SK-N-MC (cell line): ENCODE results near the gene PEAK1.

Source experiments
- DNase-seq: peaks from one replicate; pipeline ENCODE4 v3.0.0-alpha.2; 2011; ENCODE audit warnings: low read depth, low spot score
- H3K27ac ChIP-seq: fragments of 200-600 bp; sonication (generic); 2 replicates; pipeline ENCODE4 v1.5.1; 2016; ENCODE audit warnings: mixed run types
- H3K36me3 ChIP-seq: fragments of 200-600 bp; sonication (generic); 2 replicates; pipeline ENCODE4 v1.6.1; 2017; ENCODE audit warnings: antibody characterized with exemption, low read length, mixed read lengths; ENCODE audit not compliant: insufficient read depth
- H3K4me3 ChIP-seq: fragments of 200-600 bp; sonication (generic); 2 replicates; pipeline ENCODE4 v1.5.1; 2016
- H3K9ac ChIP-seq: fragments of 200-600 bp; sonication (generic); 2 replicates; pipeline ENCODE4 v1.8.0; 2017; ENCODE audit warnings: mixed run types, mixed read lengths; ENCODE audit not compliant: insufficient read length
- H3K9me3 ChIP-seq: fragments of 200-600 bp; sonication (generic); 2 replicates; pipeline ENCODE4 v1.6.1; 2017; ENCODE audit warnings: low read depth, mild to moderate bottlenecking, antibody characterized with exemption, low read length, moderate library complexity, mixed read lengths
- EZH2 ChIP-seq: fragments of 200-600 bp; sonication (generic); IDR thresholded peaks from one replicate; pipeline ENCODE4 v1.6.1; 2017; ENCODE audit warnings: antibody characterized with exemption
- FOXP2 ChIP-seq: optimal IDR thresholded peaks from 2 replicates; pipeline ENCODE3; 2011; ENCODE audit warnings: mild to moderate bottlenecking, moderate library complexity; ENCODE audit not compliant: insufficient read depth; ENCODE audit errors: extremely low read length, control extremely low read depth
- POLR2AphosphoS5 ChIP-seq: IDR thresholded peaks from 2 replicates; pipeline ENCODE4 v1.6.1; 2012; ENCODE audit warnings: mild to moderate bottlenecking, low read depth, low read length, borderline replicate concordance

Gene PEAK1

DNA sequence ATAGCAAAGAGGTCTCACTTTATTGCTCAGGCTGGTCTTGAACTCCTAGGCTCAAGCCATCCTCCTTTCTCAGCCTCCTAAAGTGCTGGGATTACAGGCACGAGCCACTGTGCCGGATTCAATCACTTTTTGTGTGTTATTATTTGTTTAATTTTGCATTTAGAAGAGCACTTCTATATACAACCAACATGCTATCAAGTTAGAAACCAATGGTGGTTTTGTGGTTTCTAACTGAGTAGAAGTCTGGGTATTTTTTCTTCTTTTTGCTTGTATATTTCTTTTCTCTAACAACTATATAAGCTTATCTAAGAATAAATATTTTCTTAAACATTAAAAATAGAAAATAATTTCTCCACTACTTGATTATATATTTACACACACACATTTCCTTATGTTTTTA is 86.7 kb downstream of the PEAK1 start:
- TF ChIP-seq EZH2: no peak
- TF ChIP-seq POLR2AphosphoS5: no peak
- TF ChIP-seq FOXP2: no peak
- Histone ChIP-seq H3K9ac (no peak overlapping the region), H3K9me3 (no peaks in the 10 kb centered on the region), H3K27ac (no peak overlapping the region), H3K36me3 (no peaks in the 10 kb centered on the region), H3K4me3 (no peak overlapping the region)
- DNase-seq: no peak

DNA sequence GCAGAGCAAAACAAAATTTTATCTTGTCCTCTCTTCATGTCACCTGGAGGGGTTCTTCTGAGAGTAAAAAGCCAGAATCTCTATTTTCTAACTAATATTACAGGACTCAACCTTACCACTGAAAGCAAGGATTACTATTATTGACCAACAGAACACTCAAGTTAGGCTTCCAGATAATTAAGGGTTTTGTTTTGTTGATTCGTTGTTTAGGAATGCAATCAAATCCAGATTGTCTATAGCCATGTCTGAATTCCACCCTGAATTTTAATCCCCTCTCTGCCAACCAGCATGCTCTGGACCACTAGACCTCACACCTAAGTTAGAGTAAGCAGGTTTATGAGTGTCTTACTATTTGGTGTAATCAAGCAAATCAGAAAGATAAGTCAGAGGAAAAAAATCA is 90.7 kb downstream of the PEAK1 start:
- no peak for DNase-seq
- no peak for TF ChIP-seq EZH2
- TF ChIP-seq POLR2AphosphoS5: no peak

DNA sequence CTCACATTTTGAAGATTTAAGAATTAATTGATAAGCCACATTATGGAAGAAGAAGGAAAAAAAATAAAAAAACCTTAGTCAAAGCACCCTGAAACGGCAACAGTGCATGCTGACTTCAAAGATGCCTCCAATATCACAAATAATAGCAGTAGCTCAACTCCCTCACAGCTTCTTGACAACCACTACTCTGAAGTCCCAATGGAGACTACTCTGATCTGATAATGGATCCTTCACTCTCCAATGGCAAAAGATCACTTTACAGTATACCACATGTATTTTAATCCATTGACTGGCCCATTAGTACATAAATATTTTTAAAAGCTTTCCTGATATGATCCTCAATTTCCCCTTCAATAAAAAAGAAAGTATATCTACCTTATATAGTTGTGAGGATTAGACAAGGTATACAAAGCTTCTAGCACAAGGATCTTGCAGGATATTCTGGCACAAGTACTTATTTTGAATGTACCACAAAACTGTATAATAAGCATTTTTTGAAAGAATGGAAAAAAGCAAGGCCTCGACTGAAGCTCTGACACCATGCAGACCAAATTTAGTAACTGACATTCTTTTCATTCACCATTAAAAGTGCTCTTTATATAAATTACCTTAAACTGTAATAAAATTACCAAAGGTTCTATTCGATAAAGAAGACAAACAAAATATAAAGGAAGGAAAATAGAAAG is 91.9 kb downstream of the PEAK1 start:
- H3K36me3 ChIP-seq: no peaks in the 10 kb centered on the region
- no peak overlapping the region for H3K4me3 ChIP-seq
- no peak overlapping the region for H3K27ac ChIP-seq
- no peak overlapping the region for H3K9ac ChIP-seq
- DNase-seq: no peak
- no peak for TF ChIP-seq POLR2AphosphoS5
- TF ChIP-seq FOXP2: no peak
- H3K9me3 ChIP-seq: no peaks in the 10 kb centered on the region

More for the DNA sequence above, 90.7 kb downstream of the PEAK1 start:
- no peaks in the 10 kb centered on the region for H3K36me3 ChIP-seq
- H3K9ac ChIP-seq: no peak overlapping the region
- H3K27ac ChIP-seq: no peak overlapping the region
- no peak overlapping the region for H3K4me3 ChIP-seq
- H3K9me3 ChIP-seq: no peaks in the 10 kb centered on the region

DNA sequence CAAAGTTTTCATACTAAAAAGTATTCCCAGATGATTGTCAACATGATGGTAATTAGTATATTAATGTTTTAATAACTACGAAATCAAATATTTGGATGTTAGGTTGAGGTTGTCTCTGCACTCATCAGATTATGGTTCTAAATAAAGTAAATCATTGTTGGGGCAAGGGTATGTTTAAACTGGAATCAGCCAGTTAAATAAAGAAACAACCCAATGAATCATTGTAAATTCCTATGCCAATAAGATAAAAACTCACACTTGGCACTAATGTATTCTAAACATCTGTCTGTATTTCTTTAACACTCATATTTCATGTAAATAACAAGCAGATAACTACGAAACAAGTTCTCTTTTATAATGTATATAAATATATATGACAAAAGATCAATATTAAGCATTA is 92.7 kb downstream of the PEAK1 start:
- TF ChIP-seq POLR2AphosphoS5: no peak
- no peak for TF ChIP-seq EZH2
- no peak for TF ChIP-seq FOXP2
- no peak for DNase-seq
- no peak overlapping the region for H3K27ac ChIP-seq
- H3K9me3 ChIP-seq: no peaks in the 10 kb centered on the region
- H3K4me3 ChIP-seq: no peak overlapping the region
- H3K36me3 ChIP-seq: no peaks in the 10 kb centered on the region
- no peak overlapping the region for H3K9ac ChIP-seq

DNA sequence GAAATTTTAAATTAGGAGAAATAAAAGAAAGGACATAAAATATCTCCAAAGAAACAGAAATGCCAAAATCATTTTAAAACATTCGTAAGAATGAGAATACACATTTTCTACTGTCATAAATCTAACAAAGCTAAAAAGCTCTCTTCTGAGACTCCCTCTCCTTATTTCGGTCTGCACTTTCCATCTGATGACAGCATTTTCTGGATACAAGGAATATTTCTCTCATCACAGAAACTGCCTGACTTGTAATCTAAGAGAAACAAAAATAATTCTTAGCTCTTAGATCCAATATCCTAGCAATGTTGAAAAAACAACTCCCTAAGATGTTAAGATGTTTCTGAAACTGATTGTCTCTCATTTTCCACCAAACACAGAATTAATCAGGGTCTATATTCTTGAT is 93.5 kb downstream of the PEAK1 start:
- no peak for DNase-seq
- Histone ChIP-seq H3K9me3 (no peaks in the 10 kb centered on the region), H3K9ac (no peak overlapping the region), H3K4me3 (no peak overlapping the region), H3K36me3 (no peaks in the 10 kb centered on the region), H3K27ac (no peak overlapping the region)
- TF ChIP-seq FOXP2: no peak
- no peak for TF ChIP-seq POLR2AphosphoS5
- TF ChIP-seq EZH2: no peak

DNA sequence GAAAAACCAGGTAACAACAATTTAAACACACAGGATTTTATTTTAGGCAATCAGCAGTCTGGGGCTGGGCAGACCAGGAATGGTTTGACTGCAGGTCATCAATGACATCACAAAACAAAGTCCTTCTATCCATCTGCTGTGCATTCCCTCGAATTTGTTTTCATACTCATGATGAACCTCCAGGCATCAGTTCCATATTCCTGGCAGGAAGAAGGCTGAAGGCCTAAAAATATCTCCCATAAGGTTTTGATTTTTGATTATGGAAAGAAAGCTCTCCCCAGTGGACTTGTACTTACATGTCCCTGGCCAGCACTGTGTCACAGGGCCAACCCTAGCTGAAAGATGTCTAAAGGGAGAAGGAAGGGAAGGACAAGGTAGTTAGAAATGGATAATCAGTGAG is 107.4 kb downstream of the PEAK1 start:
- no peak overlapping the region for H3K27ac ChIP-seq
- H3K9ac ChIP-seq: no peak overlapping the region
- no peaks in the 10 kb centered on the region for H3K9me3 ChIP-seq
- no peak for DNase-seq
- no peaks in the 10 kb centered on the region for H3K36me3 ChIP-seq
- no peak overlapping the region for H3K4me3 ChIP-seq
- no peak for TF ChIP-seq EZH2

DNA sequence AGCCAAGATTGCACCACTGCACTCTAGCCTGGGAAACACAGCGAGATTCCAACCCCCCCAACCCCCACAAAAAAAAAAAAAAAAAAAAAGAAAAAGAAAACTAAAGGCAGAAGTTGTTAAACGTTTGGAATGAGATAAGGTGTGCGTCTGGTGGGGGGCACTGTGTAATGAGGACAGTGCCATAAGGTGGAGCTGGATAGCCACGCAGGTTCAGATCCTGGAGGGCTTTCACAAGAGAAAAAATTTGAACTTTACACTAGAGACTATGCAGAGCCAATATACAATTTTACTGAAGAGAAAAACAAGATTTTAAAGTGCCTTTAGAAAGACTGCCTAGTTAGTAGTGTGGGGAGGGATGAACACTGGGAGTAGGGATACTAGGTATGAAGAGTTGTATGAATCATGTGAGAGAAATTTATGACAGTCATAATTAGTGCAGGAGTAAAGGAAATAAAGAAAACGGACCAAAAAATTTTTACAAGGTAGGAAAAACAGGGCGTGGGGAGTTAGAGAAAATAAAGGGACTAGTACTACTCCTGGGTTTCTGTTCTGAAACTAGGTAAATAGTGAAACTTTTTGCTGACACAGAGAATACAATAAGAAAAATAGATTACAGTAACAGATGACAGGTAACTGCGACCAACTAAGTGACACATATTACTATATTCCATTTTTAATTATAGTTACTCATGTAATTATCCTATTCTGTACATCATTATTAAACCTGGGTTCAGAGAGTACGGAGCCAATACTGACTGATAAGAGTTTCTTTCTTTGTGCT is 108.1 kb downstream of the PEAK1 start:
- Histone ChIP-seq H3K4me3 (no peak overlapping the region), H3K9me3 (no peaks in the 10 kb centered on the region), H3K27ac (no peak overlapping the region), H3K36me3 (no peaks in the 10 kb centered on the region), H3K9ac (no peak overlapping the region)
- TF ChIP-seq POLR2AphosphoS5 (no peak), FOXP2 (no peak), EZH2 (no peak)
- no peak for DNase-seq

DNA sequence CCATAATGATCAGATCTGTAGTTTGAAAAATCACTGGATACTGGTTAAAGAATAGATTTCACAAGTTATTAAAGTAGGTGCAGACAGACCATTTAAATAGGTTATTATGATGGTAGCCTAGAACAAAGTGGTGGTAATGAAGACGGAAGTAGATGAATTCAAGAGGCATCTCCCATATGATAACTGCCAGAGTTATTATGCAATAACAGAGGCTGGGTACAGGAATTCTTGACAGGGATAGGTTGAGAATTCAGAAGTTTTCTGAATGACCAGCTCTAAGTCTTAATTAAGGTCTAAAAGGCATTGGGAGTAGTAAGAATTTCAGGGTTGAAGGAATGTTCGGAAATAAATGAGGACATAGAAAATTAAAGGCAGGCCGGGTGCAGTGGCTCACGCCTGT is 108.9 kb downstream of the PEAK1 start:
- Histone ChIP-seq H3K36me3 (no peaks in the 10 kb centered on the region), H3K27ac (no peak overlapping the region), H3K4me3 (no peak overlapping the region), H3K9ac (no peak overlapping the region), H3K9me3 (no peaks in the 10 kb centered on the region)
- DNase-seq: no peak
- TF ChIP-seq POLR2AphosphoS5 (no peak), FOXP2 (no peak), EZH2 (no peak)

DNA sequence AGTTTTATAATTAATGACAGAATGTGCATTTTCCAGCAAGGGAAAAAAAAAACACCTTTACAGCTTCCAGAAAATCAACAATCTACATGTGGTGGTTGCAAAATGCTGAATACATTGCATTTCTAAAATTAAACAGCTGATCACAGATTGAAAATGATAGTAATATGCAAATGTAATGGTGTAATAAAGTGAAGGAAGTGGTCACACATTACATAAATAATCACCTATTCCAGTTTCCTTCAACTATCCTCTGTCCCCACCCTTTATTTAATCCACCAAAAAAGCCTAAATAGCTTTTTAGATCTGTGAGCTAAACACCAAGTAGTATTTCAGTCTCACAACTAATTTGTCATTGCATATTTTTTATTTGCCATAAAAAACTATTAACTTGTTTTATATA is 110.5 kb downstream of the PEAK1 start:
- no peak for TF ChIP-seq EZH2
- no peak for TF ChIP-seq FOXP2
- no peak for TF ChIP-seq POLR2AphosphoS5
- Histone ChIP-seq H3K4me3 (no peak overlapping the region), H3K9ac (no peak overlapping the region), H3K27ac (no peak overlapping the region), H3K36me3 (no peaks in the 10 kb centered on the region), H3K9me3 (no peaks in the 10 kb centered on the region)
- no peak for DNase-seq
